Glomerular visceral epithelial cell (primary cell): Measurements from ENCODE around the gene LRRC4C.

Experiments used
- DNase-seq: peaks from one replicate; pipeline ENCODE4 v3.0.0-alpha.2; 2016; ENCODE audit errors: extremely low spot score

LRRC4C gene

GRCh38 chr11:40291329-40291728 is 1168.1 kb downstream of the LRRC4C start:
- DNase-seq, result no peak

- DNase-seq, result no peak
These were observed 1169.3 kb downstream of the LRRC4C start for GRCh38 chr11:40290171-40290631.

- DNase-seq, result no peak
These were observed 1170.1 kb downstream of the LRRC4C start for GRCh38 chr11:40289370-40289769.

GRCh38 chr11:40287916-40288803 is 1171.3 kb downstream of the LRRC4C start:
- no peak for DNase-seq

GRCh38 chr11:40286137-40286536 is 1173.3 kb downstream of the LRRC4C start:
- DNase-seq, result no peak

- no peak for DNase-seq
These were observed 1173.9 kb downstream of the LRRC4C start for GRCh38 chr11:40285558-40285957.

GRCh38 chr11:40281052-40281580 is 1178.3 kb downstream of the LRRC4C start:
- no peak for DNase-seq

GRCh38 chr11:40280159-40281051 is 1179.0 kb downstream of the LRRC4C start:
- DNase-seq, result no peak

- no peak for DNase-seq
These were observed 1182.5 kb downstream of the LRRC4C start for GRCh38 chr11:40276960-40277359.

GRCh38 chr11:40274017-40274416 is 1185.4 kb downstream of the LRRC4C start:
- peak; percentile 79 for DNase-seq

- DNase-seq, result no peak
These were observed 1186.2 kb downstream of the LRRC4C start for GRCh38 chr11:40273192-40273732.

- no peak for DNase-seq
These were observed 1188.1 kb downstream of the LRRC4C start for GRCh38 chr11:40271361-40271760.

GRCh38 chr11:40269865-40270264 is 1189.6 kb downstream of the LRRC4C start:
- DNase-seq, result no peak

GRCh38 chr11:40268551-40268950 is 1190.9 kb downstream of the LRRC4C start:
- no peak for DNase-seq

- no peak for DNase-seq
These were observed 1204.0 kb downstream of the LRRC4C start for GRCh38 chr11:40255457-40255856.

GRCh38 chr11:40253166-40253565 is 1206.3 kb downstream of the LRRC4C start:
- no peak for DNase-seq

- no peak for DNase-seq
These were observed 1207.2 kb downstream of the LRRC4C start for GRCh38 chr11:40252236-40252635.

GRCh38 chr11:40246983-40247382 is 1212.5 kb downstream of the LRRC4C start:
- DNase-seq, result no peak

- DNase-seq, result peak; percentile 6
These were observed 1217.9 kb downstream of the LRRC4C start for GRCh38 chr11:40241524-40242051.

GRCh38 chr11:40240284-40240683 is 1219.2 kb downstream of the LRRC4C start:
- DNase-seq, result no peak

GRCh38 chr11:40236526-40236925 is 1222.9 kb downstream of the LRRC4C start:
- DNase-seq, result no peak

- no peak for DNase-seq
These were observed 1223.6 kb downstream of the LRRC4C start for GRCh38 chr11:40235841-40236240.
